ENCODE results near the gene KRT1. TPM values are rescaled to one million over a fixed set of nuclear protein-coding genes. Genes with fewer than 3 reads are reported as not detected.

Gene KRT1
- total RNA-seq, 1 donor from 2014 or later: not detected

DNA sequence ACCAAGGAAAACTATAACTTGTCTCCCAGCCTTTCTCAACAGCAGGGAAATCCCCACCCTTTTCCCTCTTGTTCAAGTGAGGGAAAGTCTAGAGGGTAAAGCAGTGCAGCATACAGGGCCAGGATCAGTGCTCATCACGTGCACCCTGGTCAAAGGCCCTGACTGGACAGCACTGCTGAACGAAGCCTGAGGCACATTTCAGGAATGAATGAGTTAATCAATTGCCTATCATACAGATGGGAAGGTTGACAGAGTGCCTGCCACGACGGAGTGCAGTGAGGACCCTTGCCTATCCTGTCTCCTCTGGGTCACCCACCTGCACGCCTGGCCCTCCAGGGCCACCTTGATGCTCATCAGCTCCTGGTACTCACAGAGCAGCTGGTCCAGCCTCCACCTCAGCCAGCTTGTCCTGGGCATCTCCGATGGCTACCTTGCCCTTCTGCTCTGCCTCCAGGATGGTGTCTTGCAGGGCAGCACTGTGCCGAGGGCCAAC is 50.2 kb downstream of the KRT1 start:
- no peak for DNase-seq (ENCODE audit: low read depth)
- TF ChIP-seq, protein P1, sequence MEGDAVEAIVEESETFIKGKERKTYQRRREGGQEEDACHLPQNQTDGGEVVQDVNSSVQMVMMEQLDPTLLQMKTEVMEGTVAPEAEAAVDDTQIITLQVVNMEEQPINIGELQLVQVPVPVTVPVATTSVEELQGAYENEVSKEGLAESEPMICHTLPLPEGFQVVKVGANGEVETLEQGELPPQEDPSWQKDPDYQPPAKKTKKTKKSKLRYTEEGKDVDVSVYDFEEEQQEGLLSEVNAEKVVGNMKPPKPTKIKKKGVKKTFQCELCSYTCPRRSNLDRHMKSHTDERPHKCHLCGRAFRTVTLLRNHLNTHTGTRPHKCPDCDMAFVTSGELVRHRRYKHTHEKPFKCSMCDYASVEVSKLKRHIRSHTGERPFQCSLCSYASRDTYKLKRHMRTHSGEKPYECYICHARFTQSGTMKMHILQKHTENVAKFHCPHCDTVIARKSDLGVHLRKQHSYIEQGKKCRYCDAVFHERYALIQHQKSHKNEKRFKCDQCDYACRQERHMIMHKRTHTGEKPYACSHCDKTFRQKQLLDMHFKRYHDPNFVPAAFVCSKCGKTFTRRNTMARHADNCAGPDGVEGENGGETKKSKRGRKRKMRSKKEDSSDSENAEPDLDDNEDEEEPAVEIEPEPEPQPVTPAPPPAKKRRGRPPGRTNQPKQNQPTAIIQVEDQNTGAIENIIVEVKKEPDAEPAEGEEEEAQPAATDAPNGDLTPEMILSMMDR (conservative IDR thresholded peaks at IDR 0.05; ENCODE audit: low read depth, low read length): no peak
- H3K4me3 ChIP-seq (ENCODE audit: low read depth, low read length): no peak overlapping the region

DNA sequence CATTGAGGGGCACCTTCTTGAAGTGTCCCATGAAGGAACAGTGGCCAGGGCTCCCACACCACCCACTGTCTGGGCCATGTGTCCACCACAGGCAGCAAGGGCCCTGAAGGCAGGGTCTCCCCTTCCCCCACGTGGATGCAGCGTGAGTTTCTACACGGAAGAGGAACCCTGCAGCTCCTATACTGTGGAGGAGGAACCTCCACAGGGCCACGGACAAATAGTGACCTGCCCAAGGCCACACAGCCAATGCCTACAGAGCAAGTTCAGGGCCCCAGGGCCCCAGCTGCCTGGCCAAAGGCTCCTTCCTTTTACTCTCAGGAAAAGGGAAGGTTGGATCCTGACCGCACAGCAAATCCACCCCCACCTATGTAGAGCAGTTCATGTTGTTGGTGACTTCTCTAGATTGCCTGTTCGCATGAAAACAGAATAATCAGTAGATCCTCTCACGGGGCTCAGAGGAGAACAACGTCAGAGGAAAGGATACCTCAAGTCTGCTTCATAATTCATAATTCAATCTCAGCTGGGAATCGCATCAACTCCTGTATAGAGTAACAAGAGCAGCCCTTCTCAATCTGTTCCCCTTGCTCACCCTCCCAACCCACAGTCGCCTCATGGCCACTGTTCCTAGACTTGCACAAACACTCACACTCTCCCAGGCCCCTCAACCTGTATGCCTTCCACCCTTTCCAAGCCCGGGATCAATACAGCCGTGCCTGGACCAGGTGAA is 50.8 kb downstream of the KRT1 start:
- H3K4me3 ChIP-seq (ENCODE audit: low read depth, low read length): no peak overlapping the region
- TF ChIP-seq, protein P1 (conservative IDR thresholded peaks at IDR 0.05; ENCODE audit: low read depth, low read length): no peak
- no peak for DNase-seq (ENCODE audit: low read depth)

DNA sequence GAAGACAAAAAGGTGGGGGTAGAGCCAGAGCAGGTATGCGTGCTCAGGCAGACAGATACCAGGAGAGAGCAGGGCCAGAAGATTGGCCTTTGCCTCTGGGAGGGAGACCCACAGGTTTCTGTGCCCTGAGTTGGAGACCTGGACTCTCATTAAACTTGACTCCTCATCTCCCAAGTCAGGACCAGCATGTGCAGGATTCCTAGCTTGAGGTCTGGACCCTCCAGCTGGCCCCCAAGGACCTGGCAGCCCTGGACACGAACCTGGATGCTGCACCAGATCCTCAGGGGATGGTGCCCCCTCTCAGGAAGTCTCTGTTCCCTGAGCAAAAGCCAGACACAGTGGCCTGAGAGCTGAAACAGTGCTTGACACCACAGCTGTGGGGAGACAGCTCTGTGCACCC is 51.4 kb downstream of the KRT1 start:
- H3K4me3 ChIP-seq (ENCODE audit: low read depth, low read length): no peak overlapping the region
- TF ChIP-seq, protein P1 (conservative IDR thresholded peaks at IDR 0.05; ENCODE audit: low read depth, low read length): no peak
- DNase-seq (ENCODE audit: low read depth): no peak

DNA sequence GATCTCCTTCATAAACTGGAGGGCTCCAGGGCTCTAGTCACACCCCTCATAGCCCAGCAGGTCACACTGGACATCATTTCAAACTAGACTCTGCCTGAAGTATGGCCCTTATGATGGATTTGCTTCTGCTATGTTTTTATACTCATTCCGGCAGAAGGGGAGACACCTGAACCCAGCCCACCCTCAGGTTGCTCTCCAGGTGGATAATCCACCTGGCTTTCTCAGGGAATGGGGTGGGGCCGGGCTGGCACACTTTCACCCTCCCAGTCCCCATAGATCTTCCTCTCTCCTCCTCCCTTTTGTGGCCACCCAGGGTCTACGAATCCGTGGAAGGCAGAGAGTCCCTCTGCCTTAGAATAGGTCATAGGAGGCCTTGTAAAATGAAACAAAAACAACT is 52.1 kb downstream of the KRT1 start:
- TF ChIP-seq, protein P1 (conservative IDR thresholded peaks at IDR 0.05; ENCODE audit: low read depth, low read length): no peak

DNA sequence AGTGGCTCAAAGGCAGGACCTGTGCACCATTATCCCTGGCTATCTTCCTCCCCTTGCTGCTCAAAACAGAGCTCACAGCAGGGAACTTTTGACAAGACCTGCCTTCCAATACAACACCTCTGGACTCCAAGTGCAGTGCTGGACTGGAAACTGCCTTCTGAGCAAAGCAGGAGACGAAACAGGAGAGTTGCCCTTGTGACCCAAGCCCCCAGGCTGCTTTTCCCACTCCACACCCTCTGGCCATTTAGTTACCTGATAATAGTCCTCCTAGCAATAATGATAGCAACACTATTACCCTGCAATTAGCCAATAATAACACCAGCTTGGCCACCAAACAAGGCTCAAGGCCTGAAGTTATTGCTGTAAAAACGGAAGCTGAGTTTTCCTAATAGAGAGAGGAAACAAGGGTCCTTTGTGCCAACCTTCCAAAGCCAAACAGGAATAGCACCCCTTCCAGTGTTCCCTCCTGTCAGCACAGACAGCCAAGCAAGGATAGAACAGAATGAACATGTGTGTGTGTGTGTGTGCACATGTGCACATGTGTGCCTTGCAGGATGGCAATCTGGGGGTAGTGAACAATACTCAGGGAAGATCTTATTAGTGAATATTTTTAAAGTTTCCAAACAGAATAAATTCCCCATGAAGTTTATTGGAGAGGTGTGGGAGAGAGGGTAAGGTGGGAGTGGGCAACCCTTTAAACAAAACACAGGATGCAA is 52.7 kb downstream of the KRT1 start:
- TF ChIP-seq, protein P1 (conservative IDR thresholded peaks at IDR 0.05; ENCODE audit: low read depth, low read length): no peak
- no peak for DNase-seq (ENCODE audit: low read depth)
- H3K4me3 ChIP-seq (ENCODE audit: low read depth, low read length): no peak overlapping the region

More for the DNA sequence above, 52.1 kb downstream of the KRT1 start:
- DNase-seq (ENCODE audit: low read depth): no peak
- no peak overlapping the region for H3K4me3 ChIP-seq (ENCODE audit: low read depth, low read length)

Other genes starting within 250 kb of the KRT1 start
- not detected in 2 replicates for gene KRT75, start 246.0 kb downstream of the KRT1 start, total RNA-seq
- not detected in 2 replicates for gene KRT6B, start 228.3 kb downstream of the KRT1 start, total RNA-seq
- not detected in 2 replicates for gene KRT6C, start 206.6 kb downstream of the KRT1 start, total RNA-seq
- gene KRT6A, start 187.2 kb downstream of the KRT1 start, total RNA-seq: 0.29 TPM in 1 of 2 replicates, not detected in the other
- not detected in 2 replicates for gene KRT5, start 160.0 kb downstream of the KRT1 start, total RNA-seq
- not detected in 2 replicates for gene KRT71, start 127.3 kb downstream of the KRT1 start, total RNA-seq
- gene KRT74, start 106.6 kb downstream of the KRT1 start, total RNA-seq: not detected in 2 replicates
- not detected in 2 replicates for gene KRT72, start 78.9 kb downstream of the KRT1 start, total RNA-seq
- gene KRT73, start 61.8 kb downstream of the KRT1 start, total RNA-seq: not detected in 2 replicates
- gene KRT2, start 28.2 kb downstream of the KRT1 start, total RNA-seq: not detected in 2 replicates
- not detected in 2 replicates for gene KRT77, start 23.1 kb upstream of the KRT1 start, total RNA-seq
- not detected in 2 replicates for gene KRT76, start 96.9 kb upstream of the KRT1 start, total RNA-seq
- gene KRT3, start 115.7 kb upstream of the KRT1 start, total RNA-seq: 0.06 TPM in 1 of 2 replicates, not detected in the other
- not detected in 2 replicates for gene KRT4, start 133.7 kb upstream of the KRT1 start, total RNA-seq
- gene KRT79, start 153.9 kb upstream of the KRT1 start, total RNA-seq: 0.07 TPM in 1 of 2 replicates, not detected in the other
- not detected in 2 replicates for gene KRT78, start 168.6 kb upstream of the KRT1 start, total RNA-seq
- 1,207 and 1,417 TPM in 2 replicates for gene KRT8, start 224.7 kb upstream of the KRT1 start, total RNA-seq